ENCODE measurements around the gene TICAM1. TPM values are rescaled to one million over a fixed set of nuclear protein-coding genes. Genes with fewer than 3 reads are reported as not detected.
A peak's percentile ranks its signal among the peaks of the same experiment; 100 is the strongest.
"Not testable (repeated sequence)": the region's sequence is repeated elsewhere in the genome, so short reads cannot be mapped to it uniquely, and the experiment has no call there.

TICAM1 gene
- total RNA-seq, 1 donor from 2014 or later = 1.6 TPM

- not testable (repeated sequence) for H3K27me3 ChIP-seq (ENCODE audit: control insufficient read depth in 3 of 3, insufficient read depth in 3 of 3, low read length in 3 of 3); H3K9me3 ChIP-seq (ENCODE audit: control insufficient read depth in 3 of 3, low read length in 3 of 3)
- Histone ChIP-seq H3K9ac (ENCODE audit: low read depth in 1 of 3, low read length in 3 of 3) (peak overlapping the region in 2 of 3 donors; percentile 90 to 92), H3K27ac (ENCODE audit: low read depth, low read length) (peak overlapping the region; percentile 88), H3K4me3 (ENCODE audit: low read length in 3 of 3) (peak overlapping the region; percentile 69 to 84 (median 84)), H3K36me3 (ENCODE audit: control insufficient read depth in 3 of 3, insufficient read depth in 3 of 3, low read length in 3 of 3) (peaks cover 19 to 30% (median 23%) of the 10 kb centered on the region in 3 donors), H3K4me1 (ENCODE audit: control insufficient read depth in 3 of 3, insufficient read depth in 3 of 3, low read length in 3 of 3) (peaks cover 35 to 46% (median 39%) of the 10 kb centered on the region in 3 donors)
These were observed 38.2 kb downstream of the TICAM1 start for GRCh38 chr19:4793278-4793677.

- peak overlapping the region; percentile 88 for H3K27ac ChIP-seq (ENCODE audit: low read depth, low read length)
- peak overlapping the region in 2 of 3 donors; percentile 90 to 92 for H3K9ac ChIP-seq (ENCODE audit: low read depth in 1 of 3, low read length in 3 of 3)
- H3K9me3 ChIP-seq (ENCODE audit: control insufficient read depth in 3 of 3, low read length in 3 of 3); H3K27me3 ChIP-seq (ENCODE audit: control insufficient read depth in 3 of 3, insufficient read depth in 3 of 3, low read length in 3 of 3): not testable (repeated sequence)
- peaks cover 19 to 30% (median 23%) of the 10 kb centered on the region in 3 donors for H3K36me3 ChIP-seq (ENCODE audit: control insufficient read depth in 3 of 3, insufficient read depth in 3 of 3, low read length in 3 of 3)
- peak overlapping the region; percentile 69 to 84 (median 84) for H3K4me3 ChIP-seq (ENCODE audit: low read length in 3 of 3)
- peaks cover 39 to 50% (median 42%) of the 10 kb centered on the region in 3 donors for H3K4me1 ChIP-seq (ENCODE audit: control insufficient read depth in 3 of 3, insufficient read depth in 3 of 3, low read length in 3 of 3)
These were observed 38.7 kb downstream of the TICAM1 start for GRCh38 chr19:4792866-4793195.

GRCh38 chr19:4792019-4792865 is 39.3 kb downstream of the TICAM1 start:
- H3K27me3 ChIP-seq (ENCODE audit: control insufficient read depth in 3 of 3, insufficient read depth in 3 of 3, low read length in 3 of 3); H3K9me3 ChIP-seq (ENCODE audit: control insufficient read depth in 3 of 3, low read length in 3 of 3): not testable (repeated sequence)
- peak overlapping the region; percentile 88 for H3K27ac ChIP-seq (ENCODE audit: low read depth, low read length)
- peak overlapping the region; percentile 69 to 84 (median 84) for H3K4me3 ChIP-seq (ENCODE audit: low read length in 3 of 3)
- H3K9ac ChIP-seq (ENCODE audit: low read depth in 1 of 3, low read length in 3 of 3) = peak overlapping the region; percentile 72 to 92 (median 90)
- peaks cover 39 to 48% (median 44%) of the 10 kb centered on the region in 3 donors for H3K4me1 ChIP-seq (ENCODE audit: control insufficient read depth in 3 of 3, insufficient read depth in 3 of 3, low read length in 3 of 3)
- peaks cover 19 to 30% (median 23%) of the 10 kb centered on the region in 3 donors for H3K36me3 ChIP-seq (ENCODE audit: control insufficient read depth in 3 of 3, insufficient read depth in 3 of 3, low read length in 3 of 3)

GRCh38 chr19:4791183-4792018 is 40.1 kb downstream of the TICAM1 start, which contains the start of gene FEM1A:
FEM1A (plus strand) TSS chr19:4791734; CDS start chr19:4791855, 121 bp downstream.
- peak within 1 kb of the TSS; percentile 88 for H3K27ac ChIP-seq (ENCODE audit: low read depth, low read length)

GRCh38 chr19:4786412-4787016 is 45.0 kb downstream of the TICAM1 start:
- H3K9ac ChIP-seq (ENCODE audit: low read depth in 1 of 3, low read length in 3 of 3); H3K9me3 ChIP-seq (ENCODE audit: control insufficient read depth in 3 of 3, low read length in 3 of 3); H3K27ac ChIP-seq (ENCODE audit: low read depth, low read length); H3K4me3 ChIP-seq (ENCODE audit: low read length in 3 of 3); H3K36me3 ChIP-seq (ENCODE audit: control insufficient read depth in 3 of 3, insufficient read depth in 3 of 3, low read length in 3 of 3); H3K4me1 ChIP-seq (ENCODE audit: control insufficient read depth in 3 of 3, insufficient read depth in 3 of 3, low read length in 3 of 3); H3K27me3 ChIP-seq (ENCODE audit: control insufficient read depth in 3 of 3, insufficient read depth in 3 of 3, low read length in 3 of 3): not testable (repeated sequence)

More at GRCh38 chr19:4791183-4792018, 40.1 kb downstream of the TICAM1 start, which contains the start of gene FEM1A:
- Histone ChIP-seq H3K9me3 (ENCODE audit: control insufficient read depth in 3 of 3, low read length in 3 of 3) (no peaks in the 10 kb centered on the region), H3K4me3 (ENCODE audit: low read length in 3 of 3) (peak within 1 kb of the TSS; percentile 69 to 84 (median 84)), H3K36me3 (ENCODE audit: control insufficient read depth in 3 of 3, insufficient read depth in 3 of 3, low read length in 3 of 3) (peaks cover 17 to 25% (median 19%) of the 10 kb centered on the region in 3 donors), H3K9ac (ENCODE audit: low read depth in 1 of 3, low read length in 3 of 3) (peak within 1 kb of the TSS; percentile 72 to 92 (median 90)), H3K4me1 (ENCODE audit: control insufficient read depth in 3 of 3, insufficient read depth in 3 of 3, low read length in 3 of 3) (peaks cover 36 to 40% (median 39%) of the 10 kb centered on the region in 3 donors), H3K27me3 (ENCODE audit: control insufficient read depth in 3 of 3, insufficient read depth in 3 of 3, low read length in 3 of 3) (no peaks in the 10 kb centered on the region)

- Histone ChIP-seq H3K4me3 (ENCODE audit: low read length in 3 of 3) (no peak overlapping the region), H3K4me1 (ENCODE audit: control insufficient read depth in 3 of 3, insufficient read depth in 3 of 3, low read length in 3 of 3) (peaks cover 0 to 3% (median 0%) of the 10 kb centered on the region in 3 donors), H3K9ac (ENCODE audit: low read depth in 1 of 3, low read length in 3 of 3) (no peak overlapping the region), H3K27me3 (ENCODE audit: control insufficient read depth in 3 of 3, insufficient read depth in 3 of 3, low read length in 3 of 3) (no peaks in the 10 kb centered on the region), H3K27ac (ENCODE audit: low read depth, low read length) (no peak overlapping the region), H3K9me3 (ENCODE audit: control insufficient read depth in 3 of 3, low read length in 3 of 3) (peaks cover 0 to 3% (median 0%) of the 10 kb centered on the region in 3 donors), H3K36me3 (ENCODE audit: control insufficient read depth in 3 of 3, insufficient read depth in 3 of 3, low read length in 3 of 3) (peaks cover 0 to 4% (median 0%) of the 10 kb centered on the region in 3 donors)
These were observed 49.7 kb downstream of the TICAM1 start for GRCh38 chr19:4781801-4782200.

- no peaks in the 10 kb centered on the region for H3K27me3 ChIP-seq (ENCODE audit: control insufficient read depth in 3 of 3, insufficient read depth in 3 of 3, low read length in 3 of 3)
- no peak overlapping the region for H3K27ac ChIP-seq (ENCODE audit: low read depth, low read length)
- no peak overlapping the region for H3K9ac ChIP-seq (ENCODE audit: low read depth in 1 of 3, low read length in 3 of 3)
- peaks cover 0 to 3% (median 0%) of the 10 kb centered on the region in 3 donors for H3K9me3 ChIP-seq (ENCODE audit: control insufficient read depth in 3 of 3, low read length in 3 of 3)
- peaks cover 0 to 3% (median 0%) of the 10 kb centered on the region in 3 donors for H3K4me1 ChIP-seq (ENCODE audit: control insufficient read depth in 3 of 3, insufficient read depth in 3 of 3, low read length in 3 of 3)
- H3K36me3 ChIP-seq (ENCODE audit: control insufficient read depth in 3 of 3, insufficient read depth in 3 of 3, low read length in 3 of 3) = peaks cover 0 to 5% (median 0%) of the 10 kb centered on the region in 3 donors
- no peak overlapping the region for H3K4me3 ChIP-seq (ENCODE audit: low read length in 3 of 3)
These were observed 50.7 kb downstream of the TICAM1 start for GRCh38 chr19:4780860-4781259.

- H3K27me3 ChIP-seq (ENCODE audit: control insufficient read depth in 3 of 3, insufficient read depth in 3 of 3, low read length in 3 of 3); H3K4me3 ChIP-seq (ENCODE audit: low read length in 3 of 3); H3K9ac ChIP-seq (ENCODE audit: low read depth in 1 of 3, low read length in 3 of 3); H3K9me3 ChIP-seq (ENCODE audit: control insufficient read depth in 3 of 3, low read length in 3 of 3); H3K27ac ChIP-seq (ENCODE audit: low read depth, low read length); H3K36me3 ChIP-seq (ENCODE audit: control insufficient read depth in 3 of 3, insufficient read depth in 3 of 3, low read length in 3 of 3); H3K4me1 ChIP-seq (ENCODE audit: control insufficient read depth in 3 of 3, insufficient read depth in 3 of 3, low read length in 3 of 3): not testable (repeated sequence)
These were observed 53.4 kb downstream of the TICAM1 start for GRCh38 chr19:4778124-4778523.

- Histone ChIP-seq H3K9me3 (ENCODE audit: control insufficient read depth in 3 of 3, low read length in 3 of 3) (peaks cover 0 to 3% (median 0%) of the 10 kb centered on the region in 3 donors), H3K9ac (ENCODE audit: low read depth in 1 of 3, low read length in 3 of 3) (no peak overlapping the region), H3K4me3 (ENCODE audit: low read length in 3 of 3) (no peak overlapping the region), H3K36me3 (ENCODE audit: control insufficient read depth in 3 of 3, insufficient read depth in 3 of 3, low read length in 3 of 3) (peaks cover 0 to 9% (median 0%) of the 10 kb centered on the region in 3 donors), H3K27ac (ENCODE audit: low read depth, low read length) (no peak overlapping the region), H3K27me3 (ENCODE audit: control insufficient read depth in 3 of 3, insufficient read depth in 3 of 3, low read length in 3 of 3) (peaks cover 0 to 5% (median 0%) of the 10 kb centered on the region in 3 donors), H3K4me1 (ENCODE audit: control insufficient read depth in 3 of 3, insufficient read depth in 3 of 3, low read length in 3 of 3) (no peaks in the 10 kb centered on the region)
These were observed 54.9 kb downstream of the TICAM1 start for GRCh38 chr19:4776436-4777211.

Data from skeletal muscle tissue (tissue), 4 donors.